ENCODE measurements around the gene LRIG1. TPM values are rescaled to one million over a fixed set of nuclear protein-coding genes. Genes with fewer than 3 reads are reported as not detected.

LRIG1 gene
- total and polyA plus RNA-seq, 9 of the 15 experiments (the other 6 are each of a cell fraction or from before 2014, with no cell fraction given), result 0.05 to 0.38 (median 0.13) TPM; not detected in 3

DNA sequence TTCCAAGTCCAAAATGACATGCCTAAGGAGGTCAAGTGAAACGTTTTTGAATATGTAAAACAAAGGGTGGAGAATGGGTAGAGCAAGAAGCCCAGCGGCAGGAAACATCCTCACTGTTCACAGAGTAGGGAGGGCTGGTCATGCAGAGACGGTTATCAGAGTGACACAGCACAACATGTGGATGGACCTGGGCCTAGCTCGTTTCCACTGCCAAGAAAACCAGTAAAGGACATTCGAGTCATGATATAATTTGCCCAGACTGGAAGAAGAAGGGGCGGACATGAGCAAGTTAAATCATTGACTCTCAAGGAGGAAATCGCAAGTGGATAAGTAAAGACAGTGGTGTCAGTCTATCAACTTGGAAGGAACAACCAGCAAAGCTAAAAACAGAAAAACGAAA lies 89.3 kb downstream of the LRIG1 start (continued):
- no peak for TF ChIP-seq ELK1 (CRISPR knock-in tag; IDR thresholded peaks at IDR 0.05)
- 0 out of 2 replicates have a peak, but pooled peaks have one; percentile 20 for TF ChIP-seq MTA3 (IDR thresholded peaks at IDR 0.05; ENCODE audit: borderline replicate concordance)
- TF ChIP-seq ZNF778 (CRISPR knock-in tag; IDR thresholded peaks at IDR 0.05), result no peak
- TF ChIP-seq CREB5 (CRISPR knock-in tag; IDR thresholded peaks at IDR 0.05), result no peak
- TF ChIP-seq SMAD3 (CRISPR knock-in tag; conservative IDR thresholded peaks at IDR 0.05), result no peak
- no peak for TF ChIP-seq HNRNPLL (IDR thresholded peaks at IDR 0.05; ENCODE audit: low read depth, low read length, poor library complexity, severe bottlenecking)
- TF ChIP-seq MBD2 (IDR thresholded peaks at IDR 0.05; ENCODE audit: borderline replicate concordance, low read depth), result no peak
- no peak for TF ChIP-seq TRIM24 (IDR thresholded peaks at IDR 0.05)
- TF ChIP-seq MAFG (tag; conservative IDR thresholded peaks at IDR 0.05), result peak; percentile 83
- no peak for TF ChIP-seq ZBTB2 (IDR thresholded peaks at IDR 0.05)
- TF ChIP-seq ARID1B (IDR thresholded peaks at IDR 0.05), result peak; percentile 42; the same call in 1 of the 2 replicates
- no peak for TF ChIP-seq STAT6 (CRISPR knock-in tag; IDR thresholded peaks at IDR 0.05)
- TF ChIP-seq, protein P1, sequence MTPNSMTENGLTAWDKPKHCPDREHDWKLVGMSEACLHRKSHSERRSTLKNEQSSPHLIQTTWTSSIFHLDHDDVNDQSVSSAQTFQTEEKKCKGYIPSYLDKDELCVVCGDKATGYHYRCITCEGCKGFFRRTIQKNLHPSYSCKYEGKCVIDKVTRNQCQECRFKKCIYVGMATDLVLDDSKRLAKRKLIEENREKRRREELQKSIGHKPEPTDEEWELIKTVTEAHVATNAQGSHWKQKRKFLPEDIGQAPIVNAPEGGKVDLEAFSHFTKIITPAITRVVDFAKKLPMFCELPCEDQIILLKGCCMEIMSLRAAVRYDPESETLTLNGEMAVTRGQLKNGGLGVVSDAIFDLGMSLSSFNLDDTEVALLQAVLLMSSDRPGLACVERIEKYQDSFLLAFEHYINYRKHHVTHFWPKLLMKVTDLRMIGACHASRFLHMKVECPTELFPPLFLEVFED (CRISPR knock-in tag; conservative IDR thresholded peaks at IDR 0.05), result no peak
- TF ChIP-seq HLTF (IDR thresholded peaks at IDR 0.05), result no peak
- TF ChIP-seq BMI1 (IDR thresholded peaks at IDR 0.05; ENCODE audit: low read length), result no peak
- no peak for TF ChIP-seq ZNF584 (CRISPR knock-in tag; IDR thresholded peaks at IDR 0.05; ENCODE audit: low read depth)
- no peak for TF ChIP-seq HNRNPH1 (optimal IDR thresholded peaks at IDR 0.05; ENCODE audit: low read depth, low read length)
- TF ChIP-seq HDGF (IDR thresholded peaks at IDR 0.05), result no peak
- TF ChIP-seq RB1 (IDR thresholded peaks at IDR 0.05; ENCODE audit: low read depth), result no peak
- TF ChIP-seq CCAR2 (IDR thresholded peaks at IDR 0.05; ENCODE audit: low read depth, low read length), result no peak
- no peak for TF ChIP-seq SMARCE1 (IDR thresholded peaks at IDR 0.05)
- peak; percentile 61; the same call in 1 of the 2 replicates for TF ChIP-seq ZNF589 (CRISPR knock-in tag; IDR thresholded peaks at IDR 0.05; ENCODE audit: low read depth)
